GM20000 (cell line): Measurements from ENCODE around the gene LCMT2.

Experiments used
- DNase-seq: peaks from one replicate; pipeline ENCODE4 v3.0.0; 2012; ENCODE audit warnings: low spot score
- CTCF ChIP-seq: IDR thresholded peaks from 2 replicates; pipeline ENCODE4 v1.5.1; 2012; ENCODE audit warnings: mild to moderate bottlenecking, control low read depth; ENCODE audit errors: extremely low read depth, missing control alignments

Gene LCMT2

GRCh38 chr15:43287254-43287653 is 43.1 kb downstream of the LCMT2 start:
- no peak for TF ChIP-seq CTCF
- no peak for DNase-seq

GRCh38 chr15:43286074-43286473 is 44.3 kb downstream of the LCMT2 start:
- no peak for DNase-seq
- TF ChIP-seq CTCF: no peak

DNA sequence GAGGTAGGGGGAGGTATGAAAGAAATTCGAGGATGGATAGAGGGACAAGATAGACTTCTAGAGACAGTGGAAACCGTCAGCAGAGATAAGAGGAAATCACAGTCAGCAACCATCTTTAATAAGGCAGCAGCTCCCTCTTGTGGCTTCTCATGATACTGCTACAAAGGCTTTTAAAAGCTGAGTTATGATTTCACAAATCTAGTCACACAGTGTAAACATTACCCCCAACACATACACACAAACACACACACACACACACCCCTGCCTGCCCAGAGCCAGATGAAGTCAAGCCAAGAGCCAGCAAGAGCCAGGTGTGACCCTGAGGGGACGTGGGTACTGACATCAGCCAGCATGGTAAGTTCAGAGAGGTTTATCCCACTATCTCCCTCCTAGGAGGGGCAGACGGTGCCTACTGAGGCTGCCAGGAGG is 44.8 kb downstream of the LCMT2 start:
- peak; percentile 42 for TF ChIP-seq CTCF

GRCh38 chr15:43283526-43283925 is 46.8 kb downstream of the LCMT2 start:
- no peak for DNase-seq
- TF ChIP-seq CTCF: no peak

More for the DNA sequence above, 44.8 kb downstream of the LCMT2 start:
- peak; percentile 85 for DNase-seq

GRCh38 chr15:43281926-43282602 is 48.3 kb downstream of the LCMT2 start:
- DNase-seq: no peak
- no peak for TF ChIP-seq CTCF

- TF ChIP-seq CTCF: no peak
- DNase-seq: no peak
Observed at GRCh38 chr15:43280996-43281395, 49.4 kb downstream of the LCMT2 start.

GRCh38 chr15:43279496-43279895 is 50.9 kb downstream of the LCMT2 start:
- no peak for TF ChIP-seq CTCF
- DNase-seq: no peak
